A172 (cell line): ENCODE results near the gene CPNE5. TPM values are rescaled to one million over a fixed set of nuclear protein-coding genes. Genes with fewer than 3 reads are reported as not detected.

Source experiments
- DNase-seq: peaks from one replicate; pipeline ENCODE4 v3.0.0-alpha.2; 2015; ENCODE audit warnings: low spot score
- total RNA-seq: library from RNA; depleted of rRNA; stranded (reverse); fragments of >200 nt; shearing (Covaris generic); gene quantifications from 2 replicates; pipeline ENCODE4 v1.2.3, GENCODE V29; 2014

CPNE5 gene
- total RNA-seq, 1 experiment from 2014 or later: not detected

DNA sequence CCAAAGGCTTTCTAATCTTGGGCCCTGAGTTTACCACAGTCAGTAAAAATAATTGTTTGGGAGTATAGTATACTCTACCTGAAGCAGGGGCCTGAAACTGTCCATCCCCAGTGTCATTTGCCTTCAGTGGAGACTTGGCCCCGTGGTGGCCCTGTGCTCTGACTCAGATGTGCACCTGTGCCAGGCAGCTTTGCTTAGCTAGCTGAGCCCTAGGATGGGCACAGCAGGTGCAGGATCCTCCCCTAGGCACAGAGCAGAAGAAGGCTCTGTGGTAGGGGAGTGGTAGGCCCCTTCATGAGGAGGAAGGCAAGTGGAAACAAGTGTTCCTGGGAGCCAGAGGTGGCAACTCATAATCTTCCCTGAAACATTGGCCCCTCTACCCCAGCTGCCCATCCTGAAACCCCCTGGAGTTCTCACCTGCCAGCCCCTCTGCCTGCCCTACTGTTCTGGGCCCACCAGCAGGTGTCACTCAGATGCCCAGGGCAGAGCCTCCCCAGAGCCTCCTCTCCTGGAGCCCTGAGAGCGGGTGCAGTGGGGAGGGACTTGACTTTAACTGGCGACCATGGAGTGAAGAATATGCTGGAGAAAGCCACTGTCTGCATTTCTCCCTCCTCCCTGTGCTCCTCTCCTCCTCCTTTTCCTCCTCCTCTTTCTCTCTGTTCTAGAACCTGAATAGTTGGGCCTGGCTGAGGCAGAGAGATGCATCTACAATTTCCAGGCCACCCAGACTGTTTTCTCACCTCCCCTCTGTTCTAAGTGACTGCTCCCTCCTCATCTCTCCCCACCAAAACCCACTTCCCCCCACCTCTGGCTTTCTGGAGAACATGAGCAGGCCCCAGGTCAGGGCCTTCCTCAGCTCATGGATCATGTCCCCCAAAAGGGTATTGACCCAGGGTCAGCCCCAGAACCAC is 2.9 kb downstream of the CPNE5 start:
- no peak for DNase-seq

DNA sequence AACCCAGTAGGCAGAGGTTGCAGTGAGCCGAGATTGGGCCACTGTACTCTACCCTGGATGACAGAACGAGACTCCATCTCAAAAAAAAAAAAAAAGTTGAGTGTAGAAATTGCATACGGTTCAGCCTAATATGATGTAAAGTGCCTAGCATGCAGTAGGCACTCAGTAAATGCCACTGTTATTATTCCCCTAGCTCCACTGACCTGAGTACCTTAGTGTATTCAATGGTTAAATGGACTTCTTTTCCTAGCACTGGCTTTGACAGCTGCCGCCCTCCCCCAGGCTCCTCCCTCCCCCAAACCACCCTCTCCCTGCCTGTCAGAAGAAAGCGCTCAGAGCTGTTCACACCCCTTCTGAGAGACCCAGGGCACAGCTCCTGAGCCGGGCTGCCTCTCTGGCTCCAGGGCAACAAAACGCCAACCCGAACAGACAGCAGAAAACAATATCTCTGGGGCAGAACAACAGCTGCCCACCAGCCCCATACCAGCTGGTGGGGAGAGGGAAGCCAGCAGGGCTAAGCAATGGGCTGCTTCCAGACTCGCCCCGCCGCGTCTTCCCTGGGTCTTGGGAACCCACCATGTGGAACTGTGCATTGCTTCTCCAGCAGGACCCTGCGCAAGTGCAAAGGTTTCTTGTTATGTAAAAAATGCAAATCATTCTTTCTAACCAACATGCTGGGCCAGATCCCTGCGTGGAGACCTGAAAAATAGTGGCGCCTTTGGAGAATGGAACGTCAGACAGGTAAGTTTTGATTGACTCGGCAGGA is 4.5 kb downstream of the CPNE5 start:
- DNase-seq: no peak

DNA sequence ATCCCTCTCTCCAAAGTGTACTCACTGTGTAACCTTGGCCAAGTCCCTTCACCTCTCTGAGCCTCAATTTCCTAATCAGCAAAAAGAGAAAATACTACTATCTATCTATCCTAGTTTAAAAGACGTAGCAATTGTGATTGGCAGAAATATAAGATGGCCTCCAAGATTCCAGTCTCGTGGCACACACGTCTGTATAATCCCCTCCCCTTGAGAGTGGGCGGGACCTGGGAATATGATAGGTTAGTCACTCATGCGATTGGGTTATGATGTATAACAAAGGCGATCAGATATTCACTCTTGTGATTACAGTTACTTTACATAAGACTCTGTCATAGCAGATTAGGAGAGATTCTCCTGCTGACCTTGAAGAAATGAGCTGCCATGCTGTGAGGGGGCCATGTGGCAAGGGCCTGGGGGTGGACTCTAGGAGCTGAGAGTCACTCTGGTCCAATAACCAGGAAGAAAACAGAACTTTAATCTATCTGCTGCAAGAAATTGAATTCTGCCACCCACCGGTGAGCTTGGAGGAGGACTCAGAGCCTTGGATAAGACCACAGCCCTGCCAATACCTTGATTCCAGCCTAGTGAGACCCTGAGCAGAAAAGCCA is 6.0 kb downstream of the CPNE5 start:
- no peak for DNase-seq

DNA sequence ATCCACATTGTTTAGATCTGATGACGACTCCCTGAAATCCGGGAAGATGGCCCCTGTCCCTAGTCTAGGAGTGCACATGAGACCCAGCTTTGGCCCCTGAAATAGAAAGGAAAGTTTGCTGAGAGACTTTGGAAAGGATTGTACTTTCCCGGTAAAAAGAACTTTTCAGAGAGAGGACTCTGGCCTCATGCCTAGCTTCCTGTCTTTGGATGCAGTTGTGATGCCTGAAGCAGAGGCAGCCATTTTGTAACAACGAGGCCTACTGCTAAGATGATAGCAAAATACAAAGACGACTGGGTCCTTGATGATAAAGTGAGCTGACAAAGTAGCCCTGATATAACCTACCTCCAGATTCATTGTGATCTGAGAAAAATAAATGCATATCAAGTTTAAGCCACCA is 6.9 kb downstream of the CPNE5 start:
- no peak for DNase-seq

DNA sequence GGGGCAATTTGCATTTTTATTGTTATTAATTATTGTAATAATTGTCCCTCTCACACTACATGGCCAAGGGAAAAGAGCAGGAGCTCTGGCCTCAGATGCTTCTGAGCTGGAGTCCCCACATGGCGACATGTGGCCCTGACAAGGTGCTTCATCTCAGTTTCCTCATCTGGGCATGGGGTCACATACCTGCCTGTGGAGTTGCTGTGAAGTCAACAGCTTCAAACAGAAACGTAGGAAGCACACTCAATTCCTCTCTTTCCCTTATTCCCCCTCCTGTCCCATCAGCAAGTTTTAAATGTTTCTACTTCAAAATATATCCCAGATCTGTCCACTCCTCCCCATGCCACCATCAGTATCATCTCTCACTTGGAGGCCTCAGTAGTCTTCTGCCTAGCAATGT is 8.7 kb downstream of the CPNE5 start:
- no peak for DNase-seq

DNA sequence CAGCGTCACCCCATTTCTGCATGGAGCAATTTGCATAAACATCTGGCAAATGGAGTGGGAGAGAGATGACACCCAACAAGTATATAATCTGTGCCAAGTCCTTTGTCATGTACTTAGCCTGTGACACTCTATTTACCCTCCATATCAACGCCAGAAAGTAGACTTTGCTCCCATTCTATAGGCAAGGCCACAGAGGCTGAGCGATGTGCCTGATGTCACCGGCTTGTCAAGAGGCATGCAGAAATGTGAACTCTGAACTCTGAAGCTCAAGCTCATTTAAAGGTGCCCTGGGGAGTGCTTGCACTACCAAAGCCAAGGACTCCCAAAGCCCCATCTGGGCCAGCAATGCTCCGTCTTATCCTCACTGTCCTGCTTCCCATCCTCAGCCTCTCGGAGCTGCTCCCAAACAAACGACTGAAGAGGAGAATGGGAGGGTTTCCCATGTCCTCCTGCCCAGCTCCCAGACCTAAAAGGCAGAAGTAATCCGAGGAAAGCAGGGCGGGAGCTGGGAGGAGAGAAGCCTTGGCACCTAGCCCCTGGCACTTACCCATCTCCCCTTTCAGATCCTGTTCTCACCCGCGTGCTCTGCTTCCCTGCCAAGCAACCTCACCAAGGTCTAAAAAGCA is 9.2 kb downstream of the CPNE5 start:
- no peak for DNase-seq

DNA sequence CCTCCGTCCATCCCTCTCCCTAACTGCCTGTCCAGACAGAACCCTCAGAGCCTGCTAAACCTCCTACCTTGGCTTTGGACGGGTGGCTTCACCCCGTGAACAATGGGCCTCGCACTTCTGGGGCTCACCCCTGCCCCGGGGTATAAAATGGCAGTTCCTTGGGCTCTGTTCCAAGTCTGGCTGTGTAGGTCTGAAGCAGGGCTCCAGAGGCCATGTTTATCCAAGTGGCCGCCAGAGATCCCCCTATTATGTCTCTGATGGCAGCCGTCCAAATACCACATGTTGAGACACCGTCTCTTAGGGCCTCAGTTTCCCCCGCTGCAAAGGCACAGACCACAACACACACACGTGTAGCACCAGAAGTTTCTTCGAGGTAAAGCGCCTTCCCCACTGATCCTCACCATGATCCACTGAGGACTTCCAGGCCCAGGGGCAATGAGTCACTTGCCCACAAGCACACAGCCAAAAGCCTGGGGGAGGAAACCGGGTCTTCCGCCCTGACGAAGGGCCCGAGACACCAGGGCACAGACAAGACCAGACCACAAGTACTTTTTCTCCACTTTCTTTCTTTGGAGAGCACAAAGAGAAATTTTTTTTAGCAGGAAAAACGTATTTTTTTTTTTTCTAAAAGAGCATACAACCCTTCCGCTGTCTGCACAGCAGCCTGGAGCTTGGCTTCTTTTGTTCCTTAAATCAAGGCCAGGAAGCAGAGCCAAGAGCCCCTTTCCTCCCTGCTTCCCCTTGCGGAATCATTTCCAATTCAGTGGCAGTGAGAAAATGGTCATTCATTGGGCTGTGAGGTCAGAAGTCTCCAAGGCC is 11.8 kb downstream of the CPNE5 start:
- peak; percentile 71 for DNase-seq

DNA sequence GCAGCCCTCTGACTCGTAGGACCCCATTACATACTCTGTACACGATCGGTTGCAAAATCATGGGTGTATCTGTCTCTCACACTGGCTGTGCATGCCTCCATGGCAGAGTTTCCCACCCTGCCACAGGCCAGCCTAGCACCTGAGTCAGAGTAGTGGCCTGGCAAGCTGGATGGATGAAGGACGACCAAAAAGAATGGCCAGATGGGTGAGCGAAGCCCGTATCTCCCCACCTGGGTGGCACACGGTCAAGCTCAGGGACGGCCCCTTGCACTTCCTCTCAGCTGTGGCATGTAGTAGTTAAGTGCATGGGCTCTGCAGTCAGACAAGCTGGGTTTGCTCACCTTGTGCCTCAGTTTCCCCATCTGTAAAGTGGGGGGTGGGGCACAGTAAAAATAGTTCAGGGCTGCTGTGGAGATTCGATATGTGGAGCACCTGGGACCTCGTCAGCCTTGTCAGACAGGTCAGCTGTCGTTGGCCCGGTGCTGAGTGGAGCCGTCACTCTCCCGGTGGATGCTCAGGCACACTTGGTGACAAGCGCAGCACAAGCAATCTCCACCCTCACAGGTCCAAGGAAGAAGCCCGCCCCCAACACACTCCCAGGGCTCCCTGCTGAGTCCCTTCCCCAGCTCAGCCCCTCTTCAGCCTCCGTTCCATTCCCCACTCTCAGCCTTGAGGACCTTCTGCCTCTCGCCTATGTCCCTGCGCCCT is 12.6 kb downstream of the CPNE5 start:
- no peak for DNase-seq

DNA sequence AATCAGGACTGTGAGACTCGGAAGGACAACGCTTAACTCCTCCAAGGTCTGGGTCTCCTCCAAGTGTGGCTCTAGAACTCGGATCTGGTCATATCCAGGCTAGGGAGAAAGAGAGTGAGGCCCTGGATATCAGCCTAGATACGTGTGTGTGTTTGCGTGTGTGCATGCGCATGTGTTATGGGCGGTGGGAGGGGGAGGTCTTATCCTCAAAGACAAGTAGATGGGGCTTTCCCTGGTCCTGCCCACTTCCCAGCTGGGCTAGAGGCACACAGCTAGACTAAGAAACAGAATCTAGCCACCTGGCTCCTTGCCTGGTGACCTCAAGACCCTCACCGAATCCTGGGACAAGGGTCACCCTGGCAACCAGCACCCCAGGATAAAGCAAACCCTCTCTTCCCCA is 13.2 kb downstream of the CPNE5 start:
- DNase-seq: no peak

DNA sequence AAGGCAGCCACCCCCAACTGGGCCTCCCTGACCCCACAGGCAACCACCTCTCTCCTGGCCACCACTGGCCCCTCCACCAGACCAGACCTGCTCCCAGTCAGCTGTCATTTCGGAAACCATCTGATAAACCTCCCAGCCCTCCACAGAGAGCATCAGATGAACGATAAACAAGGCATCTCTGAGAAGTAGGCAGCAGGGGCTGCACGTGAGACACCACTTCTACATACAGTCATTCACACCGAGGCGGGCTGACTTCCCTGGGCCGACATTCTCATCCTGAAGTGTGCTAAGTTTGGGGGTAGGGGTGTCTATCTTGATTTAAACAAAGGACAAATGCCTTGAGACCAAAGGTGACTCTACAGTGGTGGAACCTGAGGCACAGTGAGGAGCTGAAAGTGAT is 13.8 kb downstream of the CPNE5 start:
- DNase-seq: no peak

DNA sequence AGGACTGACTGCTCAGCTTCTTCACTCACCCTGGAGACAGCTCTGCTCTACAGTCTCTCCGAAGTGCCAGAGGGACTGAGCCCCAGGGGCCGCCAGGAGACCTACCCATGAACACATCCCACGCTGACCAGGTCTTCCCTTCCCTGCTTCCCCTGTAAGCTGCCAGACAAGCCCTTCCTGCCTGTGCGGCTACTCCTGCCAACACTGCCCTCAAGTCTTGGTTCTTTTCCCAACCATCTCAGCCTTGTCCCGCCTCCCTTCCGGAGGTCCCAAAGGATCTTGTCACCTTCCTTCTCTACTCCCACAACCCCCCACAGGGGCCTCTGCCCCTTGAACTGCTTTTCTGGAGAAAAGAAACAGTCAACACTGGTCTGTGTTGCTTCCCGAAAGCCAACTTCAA is 15.0 kb downstream of the CPNE5 start:
- no peak for DNase-seq

DNA sequence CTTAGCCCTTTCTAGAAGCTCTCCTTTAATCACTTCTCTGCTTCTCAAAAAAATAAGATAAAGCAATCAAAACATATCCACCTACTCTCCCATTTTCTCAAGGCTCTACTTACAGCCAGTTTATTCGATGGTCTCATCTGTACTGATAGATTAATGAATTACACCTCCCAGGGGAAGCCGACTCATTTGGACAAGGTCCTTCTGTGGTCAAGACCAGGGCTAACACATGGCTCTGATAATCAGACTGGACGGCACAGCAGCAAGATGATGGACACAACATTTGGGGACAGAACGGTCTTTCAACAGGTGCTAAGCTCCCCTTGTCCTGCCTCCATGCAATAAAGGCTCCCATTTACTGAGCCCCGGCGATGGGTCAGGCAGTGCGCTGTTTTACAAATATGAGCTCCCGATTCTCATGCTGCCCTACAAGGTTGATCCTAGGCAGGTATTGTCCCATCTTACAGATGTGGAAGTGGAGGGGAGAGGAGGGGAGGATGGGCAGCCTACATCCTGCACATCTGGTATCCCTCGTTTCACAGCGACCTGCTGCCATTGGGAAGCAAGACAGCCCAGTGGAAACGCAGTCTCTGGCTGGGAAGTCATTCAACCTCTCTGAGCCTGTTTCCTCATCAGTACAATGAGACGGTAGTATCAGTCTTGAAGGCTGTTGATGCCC is 15.7 kb downstream of the CPNE5 start:
- DNase-seq: no peak

DNA sequence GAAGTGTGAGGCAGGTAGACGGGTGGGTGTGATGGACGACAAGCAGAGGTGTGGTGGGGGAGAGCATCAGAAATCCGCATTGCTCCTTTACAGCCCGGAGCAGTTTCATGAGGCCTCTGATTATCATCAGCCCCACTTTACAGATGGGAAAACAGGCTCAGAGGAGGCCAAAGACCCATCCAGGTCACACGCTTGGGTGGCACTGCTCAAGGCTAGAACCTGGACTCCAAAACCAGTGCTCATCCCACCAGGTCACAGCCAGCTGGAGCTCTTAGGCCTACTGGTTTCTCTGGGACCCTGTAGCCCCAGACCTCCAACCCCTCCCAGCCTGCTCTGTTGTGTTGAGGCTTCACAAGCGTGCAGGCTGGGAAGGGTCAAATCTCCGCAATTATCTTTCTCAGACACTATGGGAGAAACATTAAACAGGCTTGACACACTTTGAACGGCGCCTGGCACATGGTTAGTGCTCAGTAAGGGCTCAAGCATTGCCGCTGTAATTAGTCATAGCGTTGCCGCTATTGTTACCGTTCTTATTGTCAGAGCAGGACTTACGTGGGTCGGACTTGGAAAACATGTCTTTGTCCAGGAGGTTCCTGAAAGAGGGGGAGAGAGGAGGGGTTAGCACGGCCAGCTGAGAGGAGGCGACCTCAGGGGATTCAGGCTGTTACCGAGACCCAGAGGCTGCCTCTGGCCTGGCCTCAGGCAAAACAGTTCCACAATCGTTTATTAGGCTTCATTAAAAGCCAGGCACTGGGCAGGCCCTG is 16.6 kb downstream of the CPNE5 start:
- no peak for DNase-seq

DNA sequence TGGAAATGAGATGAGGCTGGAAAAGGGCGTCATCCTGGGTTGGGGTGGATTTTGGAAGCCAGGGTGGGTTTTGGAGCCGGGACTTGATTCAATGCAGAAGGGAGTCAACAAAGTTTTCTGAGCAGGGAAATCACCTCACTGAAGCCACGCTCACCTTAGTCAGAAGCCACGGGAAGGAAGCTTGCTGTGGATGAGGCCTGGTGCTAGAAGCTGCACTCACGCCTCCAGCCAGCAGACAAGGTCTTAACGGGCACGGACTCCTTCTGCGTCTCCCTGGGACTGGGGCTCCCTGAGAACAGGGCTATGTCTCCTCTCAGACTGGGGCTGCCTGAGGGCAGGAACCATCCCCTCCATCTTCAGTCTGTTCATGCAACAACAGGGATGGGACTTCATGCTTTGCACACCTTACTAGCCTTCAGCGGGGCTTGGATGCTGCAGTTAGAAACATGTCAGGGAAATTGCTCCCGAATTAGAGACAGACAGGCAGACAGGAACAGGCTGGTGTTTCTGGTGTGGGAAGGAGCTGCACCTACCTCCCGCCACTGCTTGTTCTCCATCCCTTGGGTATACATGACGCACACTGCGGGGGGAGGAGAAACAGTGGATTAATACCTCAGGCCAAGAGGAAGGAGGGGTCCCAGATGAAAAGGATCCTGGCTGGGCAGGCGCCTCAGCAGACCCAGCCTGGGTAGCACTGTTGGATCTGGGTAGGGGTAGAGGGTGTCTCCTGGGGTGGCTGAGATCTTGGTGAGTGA is 17.5 kb downstream of the CPNE5 start:
- no peak for DNase-seq

DNA sequence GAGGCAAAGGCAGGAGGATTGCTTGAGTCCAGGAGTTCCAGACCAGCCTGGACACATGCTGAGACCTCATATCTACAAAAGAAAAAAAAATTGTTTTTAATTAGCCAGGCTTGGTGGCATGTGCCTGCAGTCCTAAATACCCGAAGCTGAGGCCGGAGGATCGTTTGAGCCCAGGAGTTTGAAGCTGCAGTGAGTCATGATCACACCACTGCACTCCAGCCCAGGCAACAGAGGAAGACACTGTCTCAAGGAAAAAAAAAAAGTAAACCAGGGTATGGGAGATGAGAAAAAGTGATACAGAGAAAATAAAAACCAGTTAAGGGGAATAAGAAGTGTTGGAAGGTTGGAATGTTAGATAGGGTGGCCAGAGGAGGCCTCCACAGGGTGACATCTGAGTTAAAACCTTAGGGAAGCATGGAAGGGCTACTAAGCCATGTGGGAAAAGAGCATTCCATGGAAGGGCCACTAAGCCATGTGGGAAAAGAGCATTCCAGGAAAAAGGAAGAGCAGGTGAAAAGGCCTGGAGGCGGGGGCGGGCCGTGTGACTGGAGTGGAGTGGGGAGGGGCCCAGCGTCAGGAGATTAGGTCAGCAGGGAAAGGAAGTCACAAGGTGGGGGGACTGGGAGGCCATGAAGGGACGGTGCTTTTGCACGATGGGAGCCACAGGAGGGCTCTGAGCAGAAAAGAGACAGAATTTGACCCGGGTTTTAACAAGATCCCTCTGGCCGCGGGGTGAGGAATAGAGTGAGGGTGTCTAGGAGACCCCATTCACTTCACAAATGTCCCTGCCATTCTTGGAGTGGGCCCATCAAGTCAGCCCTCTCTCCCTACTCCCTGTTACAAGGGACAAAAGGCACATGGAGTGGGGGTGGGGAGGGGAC is 18.3 kb downstream of the CPNE5 start:
- DNase-seq: peak; percentile 79

DNA sequence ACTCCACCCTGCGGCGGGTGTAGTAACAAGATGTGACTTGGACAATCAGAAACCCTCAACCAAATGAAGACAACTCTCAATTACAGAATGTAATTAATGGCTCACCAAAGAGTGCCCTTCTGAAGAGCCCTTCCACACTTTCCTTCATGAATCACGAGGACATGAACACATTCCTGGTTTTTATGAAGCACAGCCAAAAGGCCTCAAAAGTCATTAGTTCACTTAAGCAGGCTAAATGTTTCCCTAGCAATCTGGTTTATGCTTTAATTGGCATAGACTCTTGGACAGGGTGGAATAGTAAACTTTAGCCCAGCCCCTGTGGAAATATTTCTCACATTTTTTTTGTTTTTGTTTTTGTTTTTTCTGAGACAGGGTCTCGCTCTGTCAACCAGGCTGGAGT is 20.5 kb downstream of the CPNE5 start:
- DNase-seq: no peak

DNA sequence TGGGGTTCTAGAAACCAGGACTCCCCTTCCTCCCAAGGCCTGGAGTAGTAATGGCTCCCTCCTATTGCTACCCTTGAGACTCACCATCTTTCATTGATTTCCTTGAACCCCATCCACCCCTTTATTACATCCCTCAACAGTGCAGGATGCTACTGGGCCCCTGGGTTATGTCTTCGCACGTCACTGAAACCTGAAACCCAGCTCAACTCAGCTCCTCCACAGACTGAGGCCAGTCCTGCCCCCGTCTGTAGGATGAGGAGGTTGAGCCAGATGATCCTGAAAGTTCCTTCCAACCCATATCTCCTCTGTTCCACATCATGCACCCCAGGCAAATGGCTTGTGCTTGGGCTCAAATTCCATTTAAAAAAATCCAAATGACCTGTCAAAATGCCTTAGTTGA is 21.4 kb downstream of the CPNE5 start:
- no peak for DNase-seq
